HG03175 (cell line): ENCODE data around the gene OSGIN1.

ENCODE experiments used
- ATAC-seq: cut with Tn5 transposase; IDR thresholded peaks from one replicate; pipeline ENCODE4 v1.9.1; 2021; ENCODE audit warnings: mild to moderate bottlenecking, moderate library complexity; ENCODE audit not compliant: unreplicated experiment

The OSGIN1 gene

GRCh38 chr16:83995754-83996153 lies 42.7 kb downstream of the OSGIN1 start:
- no peak for ATAC-seq

GRCh38 chr16:83996481-83997252 lies 43.6 kb downstream of the OSGIN1 start:
- ATAC-seq = no peak

GRCh38 chr16:83998091-83998490 lies 45.1 kb downstream of the OSGIN1 start:
- no peak for ATAC-seq

- no peak for ATAC-seq
Observed at GRCh38 chr16:84000989-84001642, 48.1 kb downstream of the OSGIN1 start.

- ATAC-seq = no peak
Observed at GRCh38 chr16:84001726-84002125, 48.7 kb downstream of the OSGIN1 start.

GRCh38 chr16:84003038-84003437 lies 50.0 kb downstream of the OSGIN1 start:
- ATAC-seq = no peak

GRCh38 chr16:84004442-84004841 lies 51.4 kb downstream of the OSGIN1 start:
- ATAC-seq = no peak

GRCh38 chr16:84005391-84005790 lies 52.4 kb downstream of the OSGIN1 start:
- ATAC-seq = no peak

GRCh38 chr16:84007520-84007919 lies 54.5 kb downstream of the OSGIN1 start:
- no peak for ATAC-seq

- no peak for ATAC-seq
Observed at GRCh38 chr16:84007965-84008364, 54.9 kb downstream of the OSGIN1 start.

GRCh38 chr16:84009282-84009681 lies 56.2 kb downstream of the OSGIN1 start:
- ATAC-seq = no peak

GRCh38 chr16:84013787-84014569 lies 60.9 kb downstream of the OSGIN1 start:
- peak; percentile 79 for ATAC-seq

- no peak for ATAC-seq
Observed at GRCh38 chr16:84014570-84015327, 61.7 kb downstream of the OSGIN1 start.

- no peak for ATAC-seq
Observed at GRCh38 chr16:84015399-84015798, 62.4 kb downstream of the OSGIN1 start.
